Chondrocyte (in vitro differentiated cells): ENCODE data around the gene LBR. TPM values are rescaled to one million over a fixed set of nuclear protein-coding genes. Genes with fewer than 3 reads are reported as not detected.
A peak's percentile ranks its signal among the peaks of the same experiment; 100 is the strongest.

ENCODE experiments used
- DNase-seq: peaks from one replicate; pipeline ENCODE4 v3.0.0; 2021; ENCODE audit warnings: mixed read lengths, low spot score
- H3K27ac Mint-ChIP-seq: one replicate; pipeline ENCODE4 v1.8.0; 2021; ENCODE audit warnings: mild to moderate bottlenecking, moderate library complexity, mixed read lengths; ENCODE audit not compliant: unreplicated experiment
- H3K27me3 Mint-ChIP-seq: 2 replicates; pipeline ENCODE4 v1.8.0; 2021; ENCODE audit warnings: low read depth, mixed read lengths
- H3K36me3 Mint-ChIP-seq: 2 replicates; pipeline ENCODE4 v1.8.0; 2021; ENCODE audit warnings: low read depth, mixed read lengths
- H3K4me1 Mint-ChIP-seq: 2 replicates; pipeline ENCODE4 v1.8.0; 2021; ENCODE audit warnings: low read depth, mild to moderate bottlenecking, mixed read lengths
- H3K4me3 Mint-ChIP-seq: one replicate; pipeline ENCODE4 v1.8.0; 2021; ENCODE audit warnings: mild to moderate bottlenecking, moderate library complexity, mixed read lengths; ENCODE audit not compliant: unreplicated experiment
- H3K9me3 Mint-ChIP-seq: 2 replicates; pipeline ENCODE4 v1.8.0; 2021; ENCODE audit warnings: low read depth, mixed read lengths
- total RNA-seq: library from RNA; stranded (reverse); gene quantifications from 3 replicates; pipeline ENCODE4 v1.2.1, GENCODE V29; 2021
- TF ChIP-seq, protein P1 (sequence below): fragments of 200-600 bp; sonication (generic); IDR thresholded peaks from 2 replicates; pipeline ENCODE4 v1.5.0; 2021; ENCODE audit warnings: antibody characterized with exemption, mild to moderate bottlenecking, moderate library complexity

LBR gene
- total RNA-seq, 1 donor from 2014 or later, result 24.4 TPM

DNA sequence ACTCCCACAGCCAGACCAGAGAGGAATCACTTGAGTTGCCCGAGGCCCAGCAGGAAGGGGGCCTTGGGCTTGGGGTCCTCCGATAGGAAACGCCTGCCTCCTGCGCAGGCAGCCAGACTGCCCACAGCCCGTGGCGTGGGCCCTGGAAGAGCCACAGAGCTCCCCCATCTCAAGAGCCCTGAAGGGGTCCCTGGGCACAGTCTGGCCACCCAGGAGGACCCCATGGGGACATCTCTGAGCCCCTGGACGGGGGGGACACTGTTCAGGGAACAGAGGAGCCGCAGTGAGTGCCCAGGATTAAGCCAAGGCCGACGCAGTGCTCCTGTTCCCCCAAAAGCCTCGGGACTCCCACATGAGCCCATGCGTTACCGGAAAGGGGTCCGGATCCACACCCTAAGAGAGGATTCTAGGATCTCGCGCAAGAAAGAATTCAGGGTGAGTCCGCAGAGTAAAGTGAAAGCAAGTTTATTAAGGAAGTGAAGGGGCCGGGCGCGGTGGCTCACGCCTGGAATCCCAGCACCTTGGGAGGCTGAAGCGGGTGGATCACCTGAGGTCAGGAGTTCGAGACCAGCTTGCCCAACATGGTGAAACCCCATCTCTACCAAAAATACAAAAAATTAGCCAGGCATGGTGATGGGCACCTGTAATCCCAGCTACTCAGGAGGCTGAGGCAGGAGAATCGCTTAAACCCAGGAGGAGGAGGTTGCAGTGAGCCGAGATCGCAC, 38.1 kb upstream of the LBR start:
- Mint-ChIP-seq H3K4me1 (peaks cover 34% of the 10 kb centered on the region), H3K9me3 (no peaks in the 10 kb centered on the region), H3K27me3 (no peaks in the 10 kb centered on the region), H3K36me3 (no peaks in the 10 kb centered on the region), H3K27ac (no peak overlapping the region), H3K4me3 (no peak overlapping the region)
- peak; percentile 67 for DNase-seq
- TF ChIP-seq, protein P1, sequence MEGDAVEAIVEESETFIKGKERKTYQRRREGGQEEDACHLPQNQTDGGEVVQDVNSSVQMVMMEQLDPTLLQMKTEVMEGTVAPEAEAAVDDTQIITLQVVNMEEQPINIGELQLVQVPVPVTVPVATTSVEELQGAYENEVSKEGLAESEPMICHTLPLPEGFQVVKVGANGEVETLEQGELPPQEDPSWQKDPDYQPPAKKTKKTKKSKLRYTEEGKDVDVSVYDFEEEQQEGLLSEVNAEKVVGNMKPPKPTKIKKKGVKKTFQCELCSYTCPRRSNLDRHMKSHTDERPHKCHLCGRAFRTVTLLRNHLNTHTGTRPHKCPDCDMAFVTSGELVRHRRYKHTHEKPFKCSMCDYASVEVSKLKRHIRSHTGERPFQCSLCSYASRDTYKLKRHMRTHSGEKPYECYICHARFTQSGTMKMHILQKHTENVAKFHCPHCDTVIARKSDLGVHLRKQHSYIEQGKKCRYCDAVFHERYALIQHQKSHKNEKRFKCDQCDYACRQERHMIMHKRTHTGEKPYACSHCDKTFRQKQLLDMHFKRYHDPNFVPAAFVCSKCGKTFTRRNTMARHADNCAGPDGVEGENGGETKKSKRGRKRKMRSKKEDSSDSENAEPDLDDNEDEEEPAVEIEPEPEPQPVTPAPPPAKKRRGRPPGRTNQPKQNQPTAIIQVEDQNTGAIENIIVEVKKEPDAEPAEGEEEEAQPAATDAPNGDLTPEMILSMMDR, result no peak

DNA sequence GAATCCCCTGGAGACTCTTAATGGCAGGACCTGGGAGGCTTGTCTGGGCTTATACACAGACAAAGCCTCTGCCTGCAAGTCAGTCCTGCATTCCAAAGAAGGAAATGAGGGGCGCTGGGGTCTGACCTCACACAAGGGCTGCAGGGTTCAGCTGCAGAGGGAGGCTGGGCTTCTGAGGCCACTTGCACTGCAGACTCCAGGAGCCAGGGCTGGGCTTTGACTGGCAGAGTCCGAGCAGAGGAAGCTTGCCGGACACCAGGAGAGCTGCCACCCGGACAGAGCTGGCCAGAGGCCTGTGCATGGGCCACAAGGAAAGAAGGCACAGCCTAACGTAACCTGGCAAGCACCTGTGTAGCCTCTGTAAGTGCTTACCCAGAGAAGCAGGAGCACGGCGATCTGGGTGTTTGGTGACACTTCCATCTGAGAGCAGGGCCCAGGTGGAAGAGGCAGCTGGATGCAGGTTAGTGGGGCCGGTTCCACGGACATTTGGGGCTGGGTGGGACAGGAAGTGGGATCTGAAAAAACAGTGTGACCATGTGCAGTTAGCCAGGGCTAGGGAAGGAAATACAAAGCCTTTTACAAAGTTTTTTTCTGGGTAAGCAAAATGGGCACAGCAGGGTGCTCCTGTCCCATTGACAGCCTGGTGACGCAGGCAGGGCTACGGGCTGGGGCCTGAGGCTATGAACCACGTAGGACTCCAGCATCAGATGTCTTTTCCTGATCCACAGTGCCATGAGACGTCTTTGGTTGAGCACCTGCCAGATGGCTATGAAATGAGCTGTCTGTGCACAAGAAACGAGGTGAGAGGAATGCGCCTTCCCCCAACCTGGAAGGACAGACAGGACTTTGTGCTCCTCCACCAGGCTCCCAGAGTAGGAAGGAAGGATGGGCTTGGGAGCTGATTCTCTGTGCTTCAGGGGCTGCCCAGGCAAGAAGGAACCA, 37.3 kb upstream of the LBR start:
- Mint-ChIP-seq H3K36me3 (no peaks in the 10 kb centered on the region), H3K27me3 (no peaks in the 10 kb centered on the region), H3K9me3 (no peaks in the 10 kb centered on the region), H3K4me3 (no peak overlapping the region), H3K4me1 (peaks cover 40% of the 10 kb centered on the region), H3K27ac (no peak overlapping the region)
- DNase-seq, result peak; percentile 77
- TF ChIP-seq, protein P1, result no peak

DNA sequence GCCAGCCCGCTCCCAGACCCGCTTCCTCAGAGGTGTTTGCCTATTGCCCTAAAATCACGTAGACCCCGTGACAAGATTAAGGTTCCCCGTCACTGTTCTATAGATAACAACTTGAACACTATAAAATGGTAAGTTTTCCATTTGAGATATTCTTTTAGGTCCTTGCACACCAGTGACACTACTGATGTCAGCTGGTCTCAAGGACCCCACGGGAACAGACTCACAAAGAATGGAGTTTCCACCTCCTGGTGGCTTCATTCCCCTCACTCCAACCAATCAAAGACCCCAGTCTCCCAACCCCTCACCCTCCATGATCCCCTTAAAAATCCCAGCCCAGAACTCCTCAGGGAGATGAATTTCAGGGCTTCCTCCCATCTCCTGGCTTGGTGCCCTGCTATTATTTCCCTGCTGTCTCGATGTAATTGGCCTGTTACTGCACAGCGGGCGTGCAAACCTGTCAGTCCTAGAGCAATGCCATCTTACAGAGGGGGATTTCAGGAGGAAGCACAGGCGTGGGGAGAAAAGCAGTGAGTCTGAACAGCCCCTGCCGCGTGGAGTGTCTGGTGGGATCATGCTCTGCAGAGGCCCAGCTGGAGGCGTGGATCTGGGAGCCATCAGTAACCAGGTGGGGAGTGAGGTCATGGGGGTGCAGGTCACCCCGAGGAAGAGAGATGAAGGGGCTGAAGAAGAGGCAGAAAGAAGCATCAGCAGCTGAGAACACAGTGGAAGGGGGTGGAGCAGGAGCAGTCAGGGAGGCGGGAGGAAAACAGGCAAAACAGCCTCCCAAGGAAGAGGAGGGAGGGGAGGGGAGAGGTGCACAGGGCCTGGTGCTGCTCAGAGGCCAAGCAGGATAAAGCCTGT, 35.1 kb upstream of the LBR start:
- peak; percentile 43 for DNase-seq
- H3K27me3 Mint-ChIP-seq, result no peaks in the 10 kb centered on the region
- TF ChIP-seq, protein P1, result no peak
- H3K9me3 Mint-ChIP-seq, result no peaks in the 10 kb centered on the region
- peaks cover 58% of the 10 kb centered on the region for H3K4me1 Mint-ChIP-seq
- peak overlapping the region; percentile 29 for H3K27ac Mint-ChIP-seq
- H3K36me3 Mint-ChIP-seq, result no peaks in the 10 kb centered on the region
- no peak overlapping the region for H3K4me3 Mint-ChIP-seq

DNA sequence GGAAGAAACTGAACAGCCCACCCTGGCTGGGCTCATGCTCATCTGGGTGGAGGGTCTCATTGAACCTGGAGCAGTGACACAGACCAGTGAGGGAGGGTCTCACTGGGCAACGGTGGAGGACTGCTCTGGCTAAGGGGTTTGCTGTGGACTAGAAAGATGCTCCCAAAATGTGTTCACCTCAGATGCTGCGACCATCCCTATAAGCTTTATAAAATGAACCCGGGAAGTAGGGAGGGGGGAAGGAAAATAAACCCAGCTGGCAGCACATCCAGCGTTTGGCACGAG, 34.5 kb upstream of the LBR start:
- H3K27ac Mint-ChIP-seq, result no peak overlapping the region
- H3K9me3 Mint-ChIP-seq, result no peaks in the 10 kb centered on the region

More for the DNA sequence above, 34.5 kb upstream of the LBR start:
- no peaks in the 10 kb centered on the region for H3K36me3 Mint-ChIP-seq
- peaks cover 54% of the 10 kb centered on the region for H3K4me1 Mint-ChIP-seq
- no peak overlapping the region for H3K4me3 Mint-ChIP-seq
- DNase-seq, result no peak
- no peaks in the 10 kb centered on the region for H3K27me3 Mint-ChIP-seq
- TF ChIP-seq, protein P1, result no peak
